Measurements from ENCODE around the gene GRIA1.
"Not testable (repeated sequence)": the region's sequence is repeated elsewhere in the genome, so short reads cannot be mapped to it uniquely, and the experiment has no call there.

GRIA1 gene

GRCh38 chr5:153792305-153792704 lies 301.8 kb downstream of the GRIA1 start:
- DNase-seq: no peak

- no peak for DNase-seq
Measured at GRCh38 chr5:153793699-153794098, 303.2 kb downstream of the GRIA1 start.

- DNase-seq: no peak
Measured at GRCh38 chr5:153794327-153794726, 303.9 kb downstream of the GRIA1 start.

GRCh38 chr5:153796527-153796926 lies 306.1 kb downstream of the GRIA1 start:
- DNase-seq: no peak

- no peak for DNase-seq
Measured at GRCh38 chr5:153797484-153797883, 307.0 kb downstream of the GRIA1 start.

GRCh38 chr5:153798830-153799229 lies 308.4 kb downstream of the GRIA1 start:
- no peak for DNase-seq

GRCh38 chr5:153799466-153799865 lies 309.0 kb downstream of the GRIA1 start:
- no peak for DNase-seq

- no peak for DNase-seq
Measured at GRCh38 chr5:153802050-153802821, 311.8 kb downstream of the GRIA1 start.

GRCh38 chr5:153807801-153808200 lies 317.3 kb downstream of the GRIA1 start:
- DNase-seq: peak; percentile 69

- DNase-seq: no peak
Measured at GRCh38 chr5:153809166-153809565, 318.7 kb downstream of the GRIA1 start.

GRCh38 chr5:153813901-153814300 lies 323.4 kb downstream of the GRIA1 start:
- DNase-seq: no peak

- no peak for DNase-seq
Measured at GRCh38 chr5:153816870-153817269, 326.4 kb downstream of the GRIA1 start.

- no peak for DNase-seq
Measured at GRCh38 chr5:153818626-153819025, 328.2 kb downstream of the GRIA1 start.

GRCh38 chr5:153823036-153823435 lies 332.6 kb downstream of the GRIA1 start:
- DNase-seq: no peak

GRCh38 chr5:153824909-153825308 lies 334.4 kb downstream of the GRIA1 start:
- DNase-seq: no peak

- no peak for DNase-seq
Measured at GRCh38 chr5:153827397-153827796, 336.9 kb downstream of the GRIA1 start.

GRCh38 chr5:153829510-153830065 lies 339.1 kb downstream of the GRIA1 start:
- no peak for DNase-seq

- DNase-seq: no peak
Measured at GRCh38 chr5:153831973-153832372, 341.5 kb downstream of the GRIA1 start.

- peak; percentile 17 for DNase-seq
Measured at GRCh38 chr5:153835891-153836515, 345.5 kb downstream of the GRIA1 start.

GRCh38 chr5:153849303-153850113 lies 359.0 kb downstream of the GRIA1 start:
- not testable (repeated sequence) for DNase-seq

- no peak for DNase-seq
Measured at GRCh38 chr5:153860195-153860886, 369.9 kb downstream of the GRIA1 start.

GRCh38 chr5:153862906-153863305 lies 372.4 kb downstream of the GRIA1 start:
- DNase-seq: not testable (repeated sequence)
